GM12873 (cell line): Measurements from ENCODE around the gene ADGRL3.

Experiments used
- TF ChIP-seq, protein P1 (sequence below): IDR thresholded peaks from 2 replicates; pipeline ENCODE4 v1.5.1; 2012; ENCODE audit warnings: low read depth, mild to moderate bottlenecking, moderate library complexity, low read length, control low read depth; ENCODE audit not compliant: insufficient read depth; ENCODE audit errors: missing control alignments

The ADGRL3 gene

GRCh38 chr4:61545902-61546480 lies 345.9 kb downstream of the ADGRL3 start:
- TF ChIP-seq, protein P1, sequence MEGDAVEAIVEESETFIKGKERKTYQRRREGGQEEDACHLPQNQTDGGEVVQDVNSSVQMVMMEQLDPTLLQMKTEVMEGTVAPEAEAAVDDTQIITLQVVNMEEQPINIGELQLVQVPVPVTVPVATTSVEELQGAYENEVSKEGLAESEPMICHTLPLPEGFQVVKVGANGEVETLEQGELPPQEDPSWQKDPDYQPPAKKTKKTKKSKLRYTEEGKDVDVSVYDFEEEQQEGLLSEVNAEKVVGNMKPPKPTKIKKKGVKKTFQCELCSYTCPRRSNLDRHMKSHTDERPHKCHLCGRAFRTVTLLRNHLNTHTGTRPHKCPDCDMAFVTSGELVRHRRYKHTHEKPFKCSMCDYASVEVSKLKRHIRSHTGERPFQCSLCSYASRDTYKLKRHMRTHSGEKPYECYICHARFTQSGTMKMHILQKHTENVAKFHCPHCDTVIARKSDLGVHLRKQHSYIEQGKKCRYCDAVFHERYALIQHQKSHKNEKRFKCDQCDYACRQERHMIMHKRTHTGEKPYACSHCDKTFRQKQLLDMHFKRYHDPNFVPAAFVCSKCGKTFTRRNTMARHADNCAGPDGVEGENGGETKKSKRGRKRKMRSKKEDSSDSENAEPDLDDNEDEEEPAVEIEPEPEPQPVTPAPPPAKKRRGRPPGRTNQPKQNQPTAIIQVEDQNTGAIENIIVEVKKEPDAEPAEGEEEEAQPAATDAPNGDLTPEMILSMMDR = no peak

- TF ChIP-seq, protein P1 = no peak
These were observed 349.2 kb downstream of the ADGRL3 start for GRCh38 chr4:61549336-61549735.

DNA sequence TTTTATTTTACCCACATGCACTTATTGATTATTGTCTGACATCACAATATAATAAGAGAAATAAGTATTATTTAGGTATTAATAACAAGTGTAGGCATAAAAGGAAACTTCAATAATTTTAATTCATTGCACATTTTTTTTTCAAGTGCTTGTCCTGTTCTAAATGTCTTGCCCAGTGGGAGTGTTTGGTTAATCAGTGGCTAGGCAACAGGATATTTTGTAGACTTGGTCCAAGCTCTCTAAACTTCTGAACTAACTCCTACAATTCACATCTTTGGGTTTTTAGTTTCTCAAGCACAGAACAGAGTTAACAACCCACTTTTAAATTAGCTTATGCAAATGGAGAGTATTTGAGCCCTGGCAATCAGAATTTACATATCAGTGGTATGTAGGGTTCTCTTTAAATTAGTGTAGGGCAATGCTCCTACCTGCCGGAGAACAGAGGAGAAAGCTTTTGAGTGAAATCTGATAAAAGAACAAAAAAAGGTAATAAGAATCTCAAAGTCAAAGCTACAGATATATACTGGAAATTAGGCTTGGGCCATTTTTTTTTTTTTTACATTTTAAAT lies 353.5 kb downstream of the ADGRL3 start:
- TF ChIP-seq, protein P1 = no peak

DNA sequence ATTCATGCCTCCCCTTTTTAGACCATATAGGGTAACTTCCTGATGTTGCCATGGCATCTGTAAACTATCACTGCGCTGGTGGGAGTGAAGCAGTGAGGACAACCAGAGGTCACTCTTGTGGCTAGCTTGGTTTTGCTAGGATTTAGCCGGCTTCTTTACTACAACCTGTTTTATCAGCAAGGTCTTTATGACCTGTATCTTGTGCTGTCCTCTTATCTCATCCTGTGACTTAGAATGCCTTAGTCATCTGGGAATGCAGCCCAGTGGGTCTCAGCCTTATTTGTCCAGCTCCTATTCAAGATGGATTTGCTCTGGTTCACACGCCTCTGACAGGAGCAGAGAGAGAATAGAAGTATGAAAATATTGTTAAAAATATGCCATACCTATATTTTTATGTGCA lies 355.7 kb downstream of the ADGRL3 start:
- TF ChIP-seq, protein P1 = no peak

DNA sequence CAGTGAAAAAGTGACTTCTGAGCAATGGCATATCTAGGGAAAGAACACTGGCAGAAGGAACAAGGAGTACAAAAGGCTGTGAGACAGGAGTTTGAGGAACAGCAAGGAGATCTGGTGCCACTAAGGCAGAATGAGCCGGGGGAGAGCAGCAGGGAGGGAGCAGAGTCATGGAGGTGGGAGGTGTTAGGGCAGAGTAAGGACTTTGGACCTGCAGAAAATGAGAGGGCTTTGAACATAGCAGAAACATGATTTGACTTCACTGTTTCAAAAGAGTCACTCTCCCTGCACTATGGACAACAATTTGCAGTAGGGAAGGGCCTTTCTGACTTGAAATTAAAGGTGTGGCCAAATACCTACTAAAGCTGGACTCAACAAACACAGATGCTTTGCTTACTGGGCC lies 356.2 kb downstream of the ADGRL3 start:
- TF ChIP-seq, protein P1 = no peak

DNA sequence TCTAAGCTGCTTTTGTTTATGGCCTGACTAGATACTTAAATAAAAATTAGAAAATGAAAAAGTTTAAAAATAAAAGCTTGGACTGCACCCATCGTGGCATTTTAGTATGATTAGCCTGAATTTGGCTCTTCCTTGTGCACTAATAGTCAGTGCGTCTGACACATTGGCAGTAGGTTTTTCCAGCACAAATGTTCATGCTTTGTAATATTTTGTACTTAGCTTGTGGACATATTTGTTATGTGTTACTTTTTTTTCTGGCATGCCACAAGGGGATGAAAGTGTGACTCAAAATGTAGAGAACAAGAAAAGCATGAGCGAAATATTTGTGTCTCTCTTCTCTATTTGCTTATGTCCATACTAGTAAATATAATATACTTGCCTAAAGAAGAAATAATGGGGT lies 359.3 kb downstream of the ADGRL3 start:
- TF ChIP-seq, protein P1 = no peak

GRCh38 chr4:61561028-61561427 lies 360.9 kb downstream of the ADGRL3 start:
- TF ChIP-seq, protein P1 = no peak
